Inferior parietal cortex (tissue), 1 donor: Measurements from ENCODE around the gene GFER.
"Not testable (repeated sequence)": the region's sequence is repeated elsewhere in the genome, so short reads cannot be mapped to it uniquely, and the experiment has no call there.

Source experiments
- DNase-seq: peaks from one replicate; pipeline ENCODE4 v3.0.0-alpha.2; 2016; ENCODE audit errors: extremely low spot score

Gene GFER

GRCh38 chr16:2005646-2006045 is 21.7 kb downstream of the GFER start:
- no peak for DNase-seq

GRCh38 chr16:2006317-2006716 is 22.3 kb downstream of the GFER start:
- no peak for DNase-seq

GRCh38 chr16:2007081-2007836 is 23.3 kb downstream of the GFER start:
- DNase-seq = no peak

GRCh38 chr16:2008009-2008526 is 24.1 kb downstream of the GFER start:
- no peak for DNase-seq

GRCh38 chr16:2008631-2009163 is 24.7 kb downstream of the GFER start:
- DNase-seq = no peak

- no peak for DNase-seq
These were observed 25.2 kb downstream of the GFER start for GRCh38 chr16:2009164-2009711.

- DNase-seq = peak; percentile 88
These were observed 26.0 kb downstream of the GFER start, which contains the start of gene ZNF598 for GRCh38 chr16:2009791-2010510. Gene ZNF598 (minus strand): TSS chr16:2009821.

GRCh38 chr16:2011726-2012125 is 27.7 kb downstream of the GFER start:
- DNase-seq = not testable (repeated sequence)

GRCh38 chr16:2013527-2013926 is 29.5 kb downstream of the GFER start:
- no peak for DNase-seq

- no peak for DNase-seq
These were observed 31.3 kb downstream of the GFER start for GRCh38 chr16:2015117-2015946.

GRCh38 chr16:2015947-2016208 is 31.9 kb downstream of the GFER start:
- no peak for DNase-seq

GRCh38 chr16:2016407-2016922 is 32.5 kb downstream of the GFER start:
- no peak for DNase-seq

GRCh38 chr16:2019518-2019920 is 35.5 kb downstream of the GFER start, which contains the start of gene NPW:
Gene NPW (plus strand): TSS chr16:2019785.
- no peak for DNase-seq

- DNase-seq = no peak
These were observed 36.2 kb downstream of the GFER start for GRCh38 chr16:2019921-2020831.

- no peak for DNase-seq
These were observed 38.7 kb downstream of the GFER start for GRCh38 chr16:2022723-2023091.

- peak; percentile 92 for DNase-seq
These were observed 39.4 kb downstream of the GFER start for GRCh38 chr16:2023092-2024031.

- no peak for DNase-seq
These were observed 40.0 kb downstream of the GFER start for GRCh38 chr16:2024032-2024420.

- DNase-seq = no peak
These were observed 41.3 kb downstream of the GFER start for GRCh38 chr16:2025251-2025650.

- DNase-seq = no peak
These were observed 42.0 kb downstream of the GFER start for GRCh38 chr16:2025878-2026460.
